Smooth muscle cell (in vitro differentiated cells): ENCODE results near the gene CTF1. TPM values are rescaled to one million over a fixed set of nuclear protein-coding genes. Genes with fewer than 3 reads are reported as not detected.

Experiments
- DNase-seq: peaks from one replicate; lab custom pipeline; 2025; ENCODE audit not compliant: unreplicated experiment; lab: John Stamatoyannopoulos, UW
- H2AFZ ChIP-seq: fragments of 200-600 bp; sonication (generic); 2 replicates; pipeline ENCODE4 v1.6.0; 2016; ENCODE audit warnings: antibody characterized with exemption, low read depth, mild to moderate bottlenecking
- H3F3A ChIP-seq: fragments of 200-600 bp; sonication (generic); 2 replicates; pipeline ENCODE4 v1.6.0; 2017; ENCODE audit warnings: antibody characterized with exemption, low read depth
- H3K27ac ChIP-seq: fragments of 200-600 bp; sonication (generic); 2 replicates; pipeline ENCODE4 v1.5.1; 2016; ENCODE audit warnings: low read depth, mild to moderate bottlenecking
- H3K27me3 ChIP-seq: fragments of 200-600 bp; sonication (generic); 2 replicates; pipeline ENCODE4 v1.6.1; 2016; ENCODE audit warnings: low read depth, mild to moderate bottlenecking
- H3K36me3 ChIP-seq: fragments of 200-600 bp; sonication (generic); 2 replicates; pipeline ENCODE4 v1.5.1; 2016; ENCODE audit warnings: low read depth
- H3K4me1 ChIP-seq: fragments of 200-600 bp; sonication (generic); 2 replicates; pipeline ENCODE4 v1.5.1; 2016; ENCODE audit warnings: low read depth
- H3K4me2 ChIP-seq: fragments of 200-600 bp; sonication (generic); 2 replicates; pipeline ENCODE4 v1.6.0; 2016; ENCODE audit warnings: mild to moderate bottlenecking
- H3K4me3 ChIP-seq: fragments of 200-600 bp; sonication (generic); 2 replicates; pipeline ENCODE4 v1.5.1; 2016; ENCODE audit warnings: mild to moderate bottlenecking
- H3K79me2 ChIP-seq: fragments of 200-600 bp; sonication (generic); 2 replicates; pipeline ENCODE4 v1.6.0; 2016; ENCODE audit warnings: low read depth, mild to moderate bottlenecking
- H3K9ac ChIP-seq: fragments of 200-600 bp; sonication (generic); 2 replicates; pipeline ENCODE4 v1.6.0; 2016; ENCODE audit warnings: low read depth
- H3K9me3 ChIP-seq: fragments of 200-600 bp; sonication (generic); replicated peaks from 2 replicates; pipeline ENCODE4 v1.5.1; 2016; ENCODE audit warnings: low read depth
- H4K20me1 ChIP-seq: fragments of 200-600 bp; sonication (generic); 2 replicates; pipeline ENCODE4 v1.6.0; 2016; ENCODE audit warnings: low read depth
- WGBS: methylation state at CpG from one replicate; pipeline ENCODE4 v1.1.7; 2016; ENCODE audit warnings: low lambda C conversion rate; 5-methylcytosine and 5-hydroxymethylcytosine counted together
- polyA plus RNA-seq: library from polyadenylated mRNA; unstranded; fragments of >200 nt; fragmentation: Nextera tagmentation; extraction: Ambion mirVana; gene quantifications from 2 replicates; pipeline ENCODE4 v1.2.1, GENCODE V29; 2016
- total RNA-seq: library from RNA; depleted of rRNA; stranded (reverse); fragments of >200 nt; gene quantifications from 2 replicates; pipeline ENCODE4 v1.2.3, GENCODE V29; 2014
- TF ChIP-seq, protein P1 (sequence below): fragments of 200-600 bp; sonication (generic); IDR thresholded peaks from 2 replicates; pipeline ENCODE4 v1.5.1; 2017; ENCODE audit warnings: borderline replicate concordance, mild to moderate bottlenecking, antibody characterized with exemption; ENCODE audit not compliant: insufficient read depth, poor library complexity, severe bottlenecking

The CTF1 gene
- total and polyA plus RNA-seq, 2 experiments from 2014 or later, result 0.76 to 8.1 TPM

DNA sequence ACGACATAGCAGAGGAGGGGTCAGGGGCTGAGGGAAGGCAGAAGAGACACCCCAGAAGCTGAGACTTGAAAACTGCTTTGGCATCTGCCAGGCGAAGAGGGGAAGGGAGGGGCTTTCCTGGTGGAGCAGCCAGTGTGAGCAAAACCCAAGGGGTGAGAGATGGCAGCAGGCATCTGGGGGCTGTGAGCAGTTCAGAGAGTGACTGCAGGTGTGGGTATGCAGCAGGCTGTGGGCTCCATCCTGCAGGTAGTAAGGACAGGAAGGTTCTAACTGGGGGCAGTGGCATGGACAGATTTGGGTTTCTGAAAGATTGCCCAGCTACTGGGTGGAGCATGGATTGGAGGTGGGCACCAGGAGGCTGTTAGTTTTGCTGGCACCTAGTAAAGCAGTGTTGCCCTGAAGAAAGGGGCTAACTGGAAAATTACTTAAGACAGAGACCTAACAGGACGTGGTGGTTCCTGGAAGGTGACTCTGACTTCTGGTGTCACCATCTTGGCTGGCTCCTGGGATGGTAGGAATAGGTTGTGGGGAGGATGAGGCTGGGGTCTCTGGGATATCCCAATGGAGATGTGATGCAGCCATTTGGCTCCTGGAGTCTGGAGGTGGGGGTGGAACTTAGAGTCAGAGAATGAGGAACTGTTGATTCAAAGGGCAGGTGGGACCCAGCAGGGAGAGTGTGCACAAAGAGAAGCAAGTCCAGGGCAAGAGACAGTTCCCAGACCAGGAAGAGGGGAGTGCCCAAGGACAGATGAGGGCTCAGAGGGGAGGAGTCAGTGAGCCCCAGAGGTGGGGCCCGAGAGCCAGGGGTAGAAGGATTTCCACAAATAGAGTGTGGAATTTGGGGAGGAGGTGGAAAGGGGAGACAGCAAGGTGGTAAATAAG, 13.7 kb upstream of the CTF1 start:
- TF ChIP-seq, protein P1, sequence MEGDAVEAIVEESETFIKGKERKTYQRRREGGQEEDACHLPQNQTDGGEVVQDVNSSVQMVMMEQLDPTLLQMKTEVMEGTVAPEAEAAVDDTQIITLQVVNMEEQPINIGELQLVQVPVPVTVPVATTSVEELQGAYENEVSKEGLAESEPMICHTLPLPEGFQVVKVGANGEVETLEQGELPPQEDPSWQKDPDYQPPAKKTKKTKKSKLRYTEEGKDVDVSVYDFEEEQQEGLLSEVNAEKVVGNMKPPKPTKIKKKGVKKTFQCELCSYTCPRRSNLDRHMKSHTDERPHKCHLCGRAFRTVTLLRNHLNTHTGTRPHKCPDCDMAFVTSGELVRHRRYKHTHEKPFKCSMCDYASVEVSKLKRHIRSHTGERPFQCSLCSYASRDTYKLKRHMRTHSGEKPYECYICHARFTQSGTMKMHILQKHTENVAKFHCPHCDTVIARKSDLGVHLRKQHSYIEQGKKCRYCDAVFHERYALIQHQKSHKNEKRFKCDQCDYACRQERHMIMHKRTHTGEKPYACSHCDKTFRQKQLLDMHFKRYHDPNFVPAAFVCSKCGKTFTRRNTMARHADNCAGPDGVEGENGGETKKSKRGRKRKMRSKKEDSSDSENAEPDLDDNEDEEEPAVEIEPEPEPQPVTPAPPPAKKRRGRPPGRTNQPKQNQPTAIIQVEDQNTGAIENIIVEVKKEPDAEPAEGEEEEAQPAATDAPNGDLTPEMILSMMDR, result no peak
- H4K20me1 ChIP-seq, result peaks cover 7% of the 10 kb centered on the region
- DNase-seq, result no peak
- H3K27ac ChIP-seq, result no peak overlapping the region
- H3K4me1 ChIP-seq, result no peaks in the 10 kb centered on the region
- no peaks in the 10 kb centered on the region for H3F3A ChIP-seq
- no peak overlapping the region for H3K4me3 ChIP-seq
- no peak overlapping the region for H2AFZ ChIP-seq
- 90% methylated on average over 4 of the region's 4 CpGs for whole genome bisulfite sequencing
- H3K79me2 ChIP-seq, result peaks cover 20% of the 10 kb centered on the region
- H3K9me3 ChIP-seq, result no peaks in the 10 kb centered on the region
- H3K36me3 ChIP-seq, result no peaks in the 10 kb centered on the region
- no peaks in the 10 kb centered on the region for H3K27me3 ChIP-seq
- H3K9ac ChIP-seq, result no peak overlapping the region
- H3K4me2 ChIP-seq, result no peak overlapping the region

DNA sequence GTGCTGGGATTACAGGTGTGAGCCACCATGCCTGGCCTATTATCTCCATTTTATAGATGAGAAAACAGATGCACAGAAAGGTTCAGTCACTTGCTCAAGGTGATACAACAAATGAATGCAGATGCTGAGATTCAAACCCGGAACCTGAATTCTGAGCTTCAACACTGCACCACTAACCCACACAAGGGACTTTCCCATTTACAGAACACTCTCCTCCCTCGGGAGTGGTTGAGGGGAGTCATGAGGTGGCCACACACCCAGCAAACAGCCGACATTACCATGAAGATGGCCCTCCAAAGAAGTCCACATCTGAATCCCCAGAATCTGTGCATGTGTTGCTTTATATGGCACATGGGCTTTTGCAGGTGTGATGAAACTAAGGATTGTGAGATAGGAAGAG, 11.7 kb upstream of the CTF1 start:
- Histone ChIP-seq H3K4me1 (no peaks in the 10 kb centered on the region), H3K4me2 (no peak overlapping the region), H3F3A (no peaks in the 10 kb centered on the region), H3K79me2 (peaks cover 11% of the 10 kb centered on the region), H3K9ac (no peak overlapping the region), H3K9me3 (no peaks in the 10 kb centered on the region), H3K36me3 (no peaks in the 10 kb centered on the region), H3K4me3 (no peak overlapping the region), H3K27me3 (no peaks in the 10 kb centered on the region), H4K20me1 (peaks cover 7% of the 10 kb centered on the region), H2AFZ (no peak overlapping the region), H3K27ac (no peak overlapping the region)
- TF ChIP-seq, protein P1, result no peak
- WGBS, result 99% methylated on average over 3 of the region's 3 CpGs
- no peak for DNase-seq

DNA sequence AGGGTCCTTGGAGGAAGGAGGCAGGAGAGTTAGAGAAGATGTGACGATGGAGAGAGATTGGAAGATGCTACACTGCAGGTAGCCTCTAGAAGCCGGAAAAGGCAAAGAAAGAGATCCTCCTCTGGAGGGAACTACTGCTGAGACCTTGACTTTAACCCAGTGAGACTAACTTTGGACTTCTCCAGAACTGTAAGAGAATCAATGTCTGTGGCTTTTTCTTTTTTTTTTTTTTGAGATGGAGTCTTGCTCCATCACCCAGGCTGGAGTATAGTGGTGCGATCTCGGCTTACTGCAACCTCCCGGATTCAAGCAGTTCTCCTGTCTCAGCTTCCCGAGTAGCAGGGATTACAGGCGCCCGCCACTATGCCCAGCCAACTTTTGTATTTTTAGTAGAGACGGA, 11.2 kb upstream of the CTF1 start:
- H3K79me2 ChIP-seq, result peaks cover 11% of the 10 kb centered on the region
- H3K9me3 ChIP-seq, result no peaks in the 10 kb centered on the region
- no peak overlapping the region for H3K9ac ChIP-seq
- no peak overlapping the region for H3K27ac ChIP-seq
- no peaks in the 10 kb centered on the region for H3K4me1 ChIP-seq
- H3K27me3 ChIP-seq, result no peaks in the 10 kb centered on the region
- H3K4me3 ChIP-seq, result no peak overlapping the region
- H2AFZ ChIP-seq, result no peak overlapping the region
- no peaks in the 10 kb centered on the region for H3F3A ChIP-seq
- DNase-seq, result no peak
- no peak overlapping the region for H3K4me2 ChIP-seq
- TF ChIP-seq, protein P1, result no peak
- peaks cover 7% of the 10 kb centered on the region for H4K20me1 ChIP-seq
- WGBS, result 96% methylated on average over 9 of the region's 9 CpGs
- no peaks in the 10 kb centered on the region for H3K36me3 ChIP-seq

DNA sequence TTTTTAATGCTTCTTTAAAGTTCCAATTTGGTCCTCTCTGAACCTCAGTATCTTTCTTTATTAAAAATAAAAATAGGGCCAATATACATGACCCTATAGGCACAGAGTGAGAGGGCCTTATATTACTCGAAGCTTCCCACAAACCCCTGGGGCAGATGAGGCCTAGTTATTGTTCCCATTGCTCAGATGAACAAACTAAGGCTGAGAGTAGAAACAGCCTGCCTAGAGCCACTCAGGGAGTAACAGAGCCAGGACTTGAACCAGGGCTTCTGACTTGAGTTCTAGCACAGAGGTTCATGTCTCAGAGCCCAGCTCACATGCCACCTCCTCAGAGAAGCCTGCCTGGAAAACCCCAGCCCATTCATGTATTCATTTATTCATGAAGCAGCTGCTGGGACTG, 10.3 kb upstream of the CTF1 start:
- Histone ChIP-seq H3K9ac (no peak overlapping the region), H4K20me1 (peaks cover 7% of the 10 kb centered on the region), H2AFZ (no peak overlapping the region), H3K4me2 (no peak overlapping the region), H3K27me3 (no peaks in the 10 kb centered on the region), H3K4me3 (no peak overlapping the region), H3K36me3 (no peaks in the 10 kb centered on the region), H3F3A (no peaks in the 10 kb centered on the region), H3K27ac (no peak overlapping the region), H3K4me1 (no peaks in the 10 kb centered on the region), H3K79me2 (peaks cover 12% of the 10 kb centered on the region), H3K9me3 (no peaks in the 10 kb centered on the region)
- TF ChIP-seq, protein P1, result no peak
- WGBS, result 96% methylated on average over 1 of the region's 1 CpG
- DNase-seq, result no peak
